MG63 (cell line): ENCODE results near the gene ELAC2. TPM values are rescaled to one million over a fixed set of nuclear protein-coding genes. Genes with fewer than 3 reads are reported as not detected.
A peak's percentile ranks its signal among the peaks of the same experiment; 100 is the strongest.

ENCODE experiments used
- DNase-seq: peaks from one replicate; pipeline ENCODE4 v3.0.0-alpha.2; 2020
- H3K27me3 ChIP-seq: fragments of 250-450 bp; sonication (Bioruptor Pico); 2 replicates; pipeline ENCODE4 v1.5.1; 2020; ENCODE audit warnings: mild to moderate bottlenecking, moderate library complexity
- H3K36me3 ChIP-seq: fragments of 250-450 bp; sonication (Bioruptor Pico); 2 replicates; pipeline ENCODE4 v1.5.1; 2020; ENCODE audit warnings: mild to moderate bottlenecking, moderate library complexity
- H3K4me3 ChIP-seq: fragments of 250-450 bp; sonication (Bioruptor Pico); 2 replicates; pipeline ENCODE4 v1.5.1; 2020; ENCODE audit warnings: mild to moderate bottlenecking, moderate library complexity
- H3K9me3 ChIP-seq: fragments of 250-450 bp; sonication (Bioruptor Pico); 2 replicates; pipeline ENCODE4 v1.5.1; 2020; ENCODE audit warnings: mild to moderate bottlenecking, moderate library complexity
- total RNA-seq: library from RNA; depleted of rRNA; stranded (reverse); fragments of >200 nt; shearing (Covaris generic); gene quantifications from 2 replicates; pipeline ENCODE4 v1.2.3, GENCODE V29; 2014; ENCODE audit warnings: low replicate concordance

ELAC2 gene
- total RNA-seq, 1 experiment from 2014 or later: 58.4 TPM

GRCh38 chr17:13027246-13027645, 9.4 kb upstream of the ELAC2 start:
- Histone ChIP-seq H3K27me3 (no peaks in the 10 kb centered on the region), H3K4me3 (no peak overlapping the region), H3K9me3 (no peaks in the 10 kb centered on the region), H3K36me3 (no peaks in the 10 kb centered on the region)
- DNase-seq: no peak

GRCh38 chr17:13025687-13026086, 7.9 kb upstream of the ELAC2 start:
- no peaks in the 10 kb centered on the region for H3K27me3 ChIP-seq

DNA sequence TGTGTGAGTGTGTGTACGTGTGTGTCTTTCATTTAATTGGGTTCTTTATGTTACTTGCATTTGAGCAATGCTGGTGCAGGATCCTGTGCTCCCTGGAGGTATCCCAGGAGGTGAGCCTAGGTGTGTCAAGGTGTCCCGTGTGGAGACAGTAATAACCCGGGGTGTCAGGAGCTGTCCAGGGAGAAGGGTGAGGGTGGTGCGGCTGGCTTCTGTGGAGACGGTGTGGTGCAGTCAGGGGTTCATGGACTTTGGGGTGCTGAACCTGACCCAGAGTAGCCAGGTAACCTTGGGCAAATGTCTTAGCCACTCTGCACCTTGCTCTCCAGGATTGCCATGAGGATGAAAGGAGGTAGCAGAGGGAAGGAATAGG, 7.4 kb upstream of the ELAC2 start:
- H3K9me3 ChIP-seq: no peaks in the 10 kb centered on the region
- no peaks in the 10 kb centered on the region for H3K27me3 ChIP-seq
- H3K36me3 ChIP-seq: no peaks in the 10 kb centered on the region
- no peak for DNase-seq
- no peak overlapping the region for H3K4me3 ChIP-seq

More at GRCh38 chr17:13025687-13026086, 7.9 kb upstream of the ELAC2 start:
- no peak for DNase-seq
- Histone ChIP-seq H3K36me3 (no peaks in the 10 kb centered on the region), H3K4me3 (no peak overlapping the region), H3K9me3 (no peaks in the 10 kb centered on the region)

DNA sequence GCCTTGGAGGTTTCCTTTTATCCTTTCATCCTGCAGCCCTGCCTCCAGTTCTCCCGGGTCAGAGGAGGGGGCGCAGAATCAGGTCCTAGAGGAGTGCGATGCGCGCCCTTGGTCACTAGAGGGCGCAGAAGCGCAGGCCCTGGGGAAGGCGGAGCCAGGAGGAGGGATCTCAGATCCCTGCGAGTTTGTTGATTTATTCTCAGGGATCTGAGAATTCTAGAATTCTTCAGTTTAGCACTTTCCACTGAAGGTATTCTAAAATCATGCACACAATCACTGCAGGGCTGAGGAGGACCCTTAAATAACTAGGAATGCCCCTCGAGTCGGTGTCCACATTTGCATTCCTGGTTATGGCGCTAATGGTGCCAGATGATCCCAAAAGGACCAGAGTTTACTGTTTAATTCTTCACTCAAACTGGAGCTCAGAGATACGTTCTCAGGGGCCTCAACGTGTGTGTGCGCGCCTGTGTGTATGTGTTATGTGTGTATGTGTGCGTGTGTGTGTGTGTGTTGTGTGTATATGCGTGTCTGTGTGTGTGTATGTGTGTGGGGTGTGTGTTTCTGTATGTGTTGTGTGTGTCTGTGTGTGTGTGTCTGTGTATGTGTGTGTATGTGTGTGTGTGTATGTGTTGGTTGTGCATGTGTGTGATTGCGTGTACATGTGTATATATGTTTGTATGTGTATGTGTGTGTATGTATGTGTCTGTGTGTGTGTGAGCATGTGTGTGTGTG, 6.9 kb upstream of the ELAC2 start:
- H3K4me3 ChIP-seq: no peak overlapping the region
- H3K27me3 ChIP-seq: no peaks in the 10 kb centered on the region
- no peaks in the 10 kb centered on the region for H3K36me3 ChIP-seq
- H3K9me3 ChIP-seq: no peaks in the 10 kb centered on the region
- DNase-seq: peak; percentile 24

DNA sequence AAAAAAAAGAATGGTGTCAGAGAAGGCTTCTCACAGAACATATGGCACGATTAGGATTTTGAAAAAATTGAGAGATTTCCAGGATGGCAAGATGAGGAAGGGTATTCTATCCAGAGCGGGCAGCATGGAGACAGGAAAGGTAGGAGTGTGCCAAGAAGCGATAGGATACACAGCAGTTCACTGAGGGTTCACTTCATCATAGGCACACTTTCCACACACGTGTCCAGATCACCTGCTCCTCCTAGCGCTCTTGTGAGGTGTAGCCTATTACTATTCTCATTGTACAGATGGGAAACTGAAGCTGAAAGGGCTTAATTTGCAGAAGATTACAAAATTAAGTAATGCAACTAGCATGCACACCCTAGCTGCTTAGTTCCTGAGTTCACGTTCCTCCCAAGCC, 6.2 kb upstream of the ELAC2 start:
- Histone ChIP-seq H3K27me3 (no peaks in the 10 kb centered on the region), H3K9me3 (no peaks in the 10 kb centered on the region), H3K36me3 (no peaks in the 10 kb centered on the region), H3K4me3 (no peak overlapping the region)
- DNase-seq: no peak

DNA sequence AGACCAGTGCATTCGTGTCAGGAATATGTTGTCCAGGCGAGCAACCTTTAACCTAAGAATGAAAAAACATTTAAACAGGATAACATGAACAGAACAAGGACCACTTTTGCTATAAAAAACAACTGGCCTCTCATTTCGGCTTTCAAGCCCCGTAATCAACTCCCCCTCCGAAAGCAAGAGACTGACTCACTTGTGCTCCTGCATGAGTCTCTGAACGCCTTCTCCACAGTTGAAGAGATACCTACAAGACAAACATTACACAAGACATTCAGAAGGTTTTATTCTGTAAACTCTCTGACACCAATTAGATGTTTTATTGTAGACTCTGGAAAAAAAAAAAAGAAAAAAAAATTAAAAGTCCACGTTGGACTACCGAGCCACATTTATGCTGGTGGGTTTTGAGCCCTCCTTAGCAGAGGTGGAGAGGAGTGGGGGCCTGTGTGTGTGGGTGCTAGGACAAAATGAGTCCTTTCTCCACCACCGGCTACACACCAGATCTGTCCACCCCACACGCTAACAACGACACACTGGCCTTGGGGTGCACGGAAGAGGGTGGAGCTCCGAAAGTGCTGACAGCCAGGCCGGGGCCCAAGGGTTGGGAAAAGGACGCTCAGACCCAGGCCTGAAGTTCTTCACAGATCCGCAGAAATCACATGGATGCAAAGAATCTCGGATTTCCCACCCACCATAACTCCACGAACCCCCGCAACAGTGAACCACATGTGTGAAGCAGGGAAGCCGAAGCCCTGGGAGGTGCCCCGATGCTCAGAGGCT, 759 bp downstream of the ELAC2 start:
- Histone ChIP-seq H3K4me3 (peak overlapping the region; percentile 73), H3K9me3 (no peaks in the 10 kb centered on the region), H3K27me3 (no peaks in the 10 kb centered on the region), H3K36me3 (peaks cover 33% of the 10 kb centered on the region)
- DNase-seq: no peak

- H3K36me3 ChIP-seq: peaks cover 38% of the 10 kb centered on the region
- H3K27me3 ChIP-seq: no peaks in the 10 kb centered on the region
- no peak for DNase-seq
- no peaks in the 10 kb centered on the region for H3K9me3 ChIP-seq
- H3K4me3 ChIP-seq: no peak overlapping the region
These were observed 3.0 kb downstream of the ELAC2 start for GRCh38 chr17:13014801-13015200.

GRCh38 chr17:13010959-13011358, 6.9 kb downstream of the ELAC2 start:
- no peak for DNase-seq
- Histone ChIP-seq H3K36me3 (peaks cover 35% of the 10 kb centered on the region), H3K4me3 (no peak overlapping the region), H3K27me3 (no peaks in the 10 kb centered on the region), H3K9me3 (no peaks in the 10 kb centered on the region)

DNA sequence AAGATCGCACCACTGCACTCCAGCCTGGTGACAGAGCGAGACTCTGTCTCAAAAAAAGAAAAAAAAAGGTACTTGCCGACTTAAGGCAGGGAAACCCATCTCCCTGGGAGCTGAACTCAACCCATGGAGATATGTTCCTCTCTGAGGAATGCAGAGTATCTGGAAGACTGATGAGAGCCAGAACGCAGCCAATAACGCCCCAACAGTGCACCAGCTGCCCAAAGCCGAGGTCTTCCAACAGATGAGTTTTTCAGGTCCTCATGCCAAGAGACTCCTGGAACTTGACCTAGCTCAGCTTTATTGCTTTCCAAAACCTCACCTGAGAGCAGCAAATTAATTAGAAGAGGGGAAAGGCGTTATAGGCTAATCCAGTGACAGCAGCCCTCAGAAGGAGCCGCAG, 9.4 kb downstream of the ELAC2 start:
- DNase-seq: no peak
- Histone ChIP-seq H3K27me3 (no peaks in the 10 kb centered on the region), H3K36me3 (peaks cover 16% of the 10 kb centered on the region), H3K9me3 (no peaks in the 10 kb centered on the region), H3K4me3 (no peak overlapping the region)

DNA sequence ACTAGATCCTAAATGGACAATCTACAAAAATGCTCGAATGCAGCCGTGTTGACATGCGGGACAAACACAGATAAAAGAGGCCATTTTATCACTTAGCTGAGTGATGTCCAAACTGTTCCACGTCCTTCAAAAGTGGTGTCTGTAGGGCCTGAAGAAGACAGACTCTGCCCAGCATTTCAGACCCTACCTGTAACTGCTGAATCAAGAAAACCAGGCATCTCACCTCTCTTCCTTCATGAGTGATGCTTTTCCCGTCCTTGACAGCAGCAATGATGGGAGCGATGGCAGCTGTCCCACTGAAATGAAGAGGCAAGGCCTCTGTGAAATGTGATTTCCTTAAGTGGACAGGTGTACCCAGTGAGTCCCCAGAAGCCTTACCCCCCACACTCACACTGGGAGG, 12.3 kb downstream of the ELAC2 start:
- no peak for DNase-seq
- no peaks in the 10 kb centered on the region for H3K27me3 ChIP-seq
- H3K36me3 ChIP-seq: peaks cover 17% of the 10 kb centered on the region
- no peak overlapping the region for H3K4me3 ChIP-seq
- no peaks in the 10 kb centered on the region for H3K9me3 ChIP-seq

DNA sequence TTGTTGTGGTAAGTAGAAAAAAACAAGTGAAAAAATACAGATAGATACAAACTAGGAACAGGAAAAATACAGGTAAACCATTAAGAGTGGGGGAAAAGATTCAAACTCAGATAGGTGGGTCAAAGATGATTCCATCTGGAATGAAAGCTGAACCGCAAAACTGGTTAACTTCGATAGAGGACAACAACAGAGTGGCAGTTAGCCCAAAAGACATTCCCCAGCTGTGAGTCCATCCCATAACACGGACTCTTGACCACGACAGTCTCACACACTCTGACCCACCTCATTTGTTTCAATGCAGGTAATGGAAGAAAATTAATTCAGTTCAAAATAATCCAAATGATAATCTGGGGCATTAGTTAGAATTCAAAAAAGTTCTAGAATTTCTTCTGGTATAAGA, 13.5 kb downstream of the ELAC2 start:
- no peak for DNase-seq
- Histone ChIP-seq H3K27me3 (no peaks in the 10 kb centered on the region), H3K9me3 (no peaks in the 10 kb centered on the region), H3K36me3 (peaks cover 25% of the 10 kb centered on the region), H3K4me3 (no peak overlapping the region)

- Histone ChIP-seq H3K36me3 (peaks cover 25% of the 10 kb centered on the region), H3K4me3 (no peak overlapping the region), H3K27me3 (no peaks in the 10 kb centered on the region), H3K9me3 (no peaks in the 10 kb centered on the region)
- DNase-seq: no peak
These were observed 13.9 kb downstream of the ELAC2 start for GRCh38 chr17:13003927-13004326.

GRCh38 chr17:13003454-13003851, 14.4 kb downstream of the ELAC2 start:
- no peaks in the 10 kb centered on the region for H3K27me3 ChIP-seq
- H3K4me3 ChIP-seq: no peak overlapping the region
- peaks cover 25% of the 10 kb centered on the region for H3K36me3 ChIP-seq
- H3K9me3 ChIP-seq: no peaks in the 10 kb centered on the region
- no peak for DNase-seq

GRCh38 chr17:13002761-13003453, 14.9 kb downstream of the ELAC2 start:
- no peak overlapping the region for H3K4me3 ChIP-seq
- H3K27me3 ChIP-seq: no peaks in the 10 kb centered on the region
- peak; percentile 47 for DNase-seq
- peaks cover 25% of the 10 kb centered on the region for H3K36me3 ChIP-seq
- no peaks in the 10 kb centered on the region for H3K9me3 ChIP-seq

- Histone ChIP-seq H3K9me3 (no peaks in the 10 kb centered on the region), H3K36me3 (peaks cover 25% of the 10 kb centered on the region), H3K4me3 (no peak overlapping the region), H3K27me3 (no peaks in the 10 kb centered on the region)
- no peak for DNase-seq
These were observed 15.7 kb downstream of the ELAC2 start for GRCh38 chr17:13001991-13002615.

DNA sequence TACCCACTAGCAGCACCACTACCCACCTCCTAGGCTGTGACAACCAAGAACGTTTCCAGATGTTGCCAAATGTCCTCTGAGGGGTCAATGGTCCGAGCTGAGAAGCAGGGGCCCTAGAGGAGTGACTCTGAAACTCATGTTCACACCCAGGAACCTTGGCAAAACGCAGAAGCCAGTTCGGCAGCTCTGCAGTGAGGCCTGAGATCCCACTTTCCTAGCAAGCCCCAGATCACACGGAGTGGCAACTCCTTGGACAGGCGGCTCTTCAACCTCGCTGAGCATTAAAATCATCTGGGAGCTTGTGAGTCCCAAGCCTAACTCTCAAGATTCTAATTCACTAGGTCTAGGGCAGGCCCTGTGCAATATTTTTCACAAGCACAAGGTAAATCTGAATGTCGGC, 17.3 kb downstream of the ELAC2 start:
- Histone ChIP-seq H3K27me3 (no peaks in the 10 kb centered on the region), H3K4me3 (no peak overlapping the region), H3K36me3 (peaks cover 25% of the 10 kb centered on the region), H3K9me3 (no peaks in the 10 kb centered on the region)
- no peak for DNase-seq

GRCh38 chr17:12998874-12999273, 19.0 kb downstream of the ELAC2 start:
- Histone ChIP-seq H3K9me3 (no peaks in the 10 kb centered on the region), H3K4me3 (no peak overlapping the region), H3K36me3 (peaks cover 28% of the 10 kb centered on the region), H3K27me3 (no peaks in the 10 kb centered on the region)
- no peak for DNase-seq
